ENCODE results near the gene C1QTNF7.

Gene C1QTNF7

GRCh38 chr4:15414551-15415091 lies 13.2 kb upstream of the C1QTNF7 start:
- DNase-seq = no peak

GRCh38 chr4:15416357-15417232 lies 11.2 kb upstream of the C1QTNF7 start:
- DNase-seq = no peak

DNA sequence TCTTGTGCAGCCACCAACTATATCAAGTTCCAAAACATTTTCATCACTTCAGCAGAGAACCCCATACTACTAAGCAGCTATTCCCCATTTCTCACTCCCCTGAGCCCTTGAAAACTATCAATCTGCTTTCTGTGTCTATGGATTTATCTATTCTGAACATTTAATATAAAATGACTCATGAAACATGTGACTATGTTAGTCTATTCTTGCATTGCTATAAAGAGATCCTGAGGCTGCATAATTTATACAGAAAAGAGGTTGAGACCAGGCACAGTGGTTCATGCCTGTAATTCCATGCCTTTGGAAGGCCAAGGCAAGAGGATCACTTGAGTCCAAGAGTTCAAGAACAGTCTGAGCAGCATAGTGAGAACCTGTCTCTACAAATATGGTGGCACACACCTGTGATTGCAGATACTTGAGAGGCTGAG lies 10.6 kb upstream of the C1QTNF7 start:
- no peak for DNase-seq

- no peak for DNase-seq
These were observed 8.9 kb upstream of the C1QTNF7 start for GRCh38 chr4:15418956-15419355.

- DNase-seq = no peak
These were observed 7.2 kb upstream of the C1QTNF7 start for GRCh38 chr4:15420642-15421041.

DNA sequence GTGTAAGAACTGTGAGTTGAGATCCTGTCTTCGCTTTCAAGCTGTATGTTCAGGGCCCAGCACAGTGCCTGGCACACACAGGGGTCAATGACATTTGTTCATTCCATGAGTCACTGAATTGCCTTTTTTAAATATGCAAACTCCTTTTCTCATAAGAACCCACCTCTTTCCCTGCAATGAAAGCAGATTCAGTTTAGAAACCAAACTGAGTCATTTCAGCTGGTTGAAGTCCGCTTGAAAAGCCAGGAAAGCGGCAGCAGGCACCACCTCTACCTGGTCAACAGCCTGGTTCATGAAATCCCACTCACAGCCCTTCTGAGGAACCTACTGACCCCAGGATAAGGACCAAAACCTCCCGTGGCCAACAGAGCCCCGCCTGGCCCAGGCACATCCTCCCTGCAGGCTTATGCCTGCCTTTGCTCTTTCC lies 4.5 kb upstream of the C1QTNF7 start:
- no peak for DNase-seq

DNA sequence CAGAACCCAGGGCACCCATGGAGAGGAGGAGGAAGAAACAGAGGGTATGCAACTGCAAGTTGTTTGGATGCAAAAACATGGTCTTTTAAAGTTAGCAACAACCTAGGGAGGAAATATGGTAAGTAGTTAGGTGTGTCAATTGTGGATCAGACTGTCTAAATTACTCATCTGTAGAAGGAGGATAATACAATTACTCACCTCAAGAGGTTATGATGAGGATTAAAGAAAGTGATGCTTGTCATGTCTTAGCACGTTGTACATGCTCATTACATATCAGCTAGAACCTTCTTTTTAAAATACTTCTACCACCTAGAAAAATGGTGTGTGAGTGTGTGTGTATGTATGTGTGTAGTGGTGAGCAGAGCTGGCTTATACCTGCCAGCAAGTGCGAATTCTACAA lies 2.3 kb upstream of the C1QTNF7 start:
- DNase-seq = no peak

- no peak for DNase-seq
These were observed 672 bp upstream of the C1QTNF7 start for GRCh38 chr4:15427161-15427560.

GRCh38 chr4:15428611-15429010 lies 778 bp downstream of the C1QTNF7 start:
- no peak for DNase-seq

- no peak for DNase-seq
These were observed 6.3 kb downstream of the C1QTNF7 start for GRCh38 chr4:15434091-15434490.

DNA sequence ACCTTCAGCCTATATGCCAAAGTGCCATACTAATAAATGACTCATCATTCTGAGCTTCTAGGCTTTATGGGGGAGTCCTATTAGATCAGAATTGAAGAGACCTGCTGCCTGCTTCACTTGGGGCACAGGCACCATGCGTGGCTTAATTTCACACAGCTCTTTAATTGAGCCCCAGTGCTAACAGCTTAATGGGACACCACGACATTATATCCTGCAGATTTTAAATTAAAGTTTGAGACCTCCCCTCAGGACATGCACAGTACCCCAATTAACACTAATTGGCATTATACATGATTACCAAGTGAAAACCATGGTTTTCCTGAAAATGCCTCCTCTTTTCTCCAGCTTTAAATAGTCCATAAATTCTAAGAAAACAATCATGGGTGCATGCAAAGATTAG lies 6.8 kb downstream of the C1QTNF7 start:
- no peak for DNase-seq

- no peak for DNase-seq
These were observed 8.7 kb downstream of the C1QTNF7 start for GRCh38 chr4:15436513-15436912.

GRCh38 chr4:15438939-15439524 lies 11.2 kb downstream of the C1QTNF7 start:
- no peak for DNase-seq

DNA sequence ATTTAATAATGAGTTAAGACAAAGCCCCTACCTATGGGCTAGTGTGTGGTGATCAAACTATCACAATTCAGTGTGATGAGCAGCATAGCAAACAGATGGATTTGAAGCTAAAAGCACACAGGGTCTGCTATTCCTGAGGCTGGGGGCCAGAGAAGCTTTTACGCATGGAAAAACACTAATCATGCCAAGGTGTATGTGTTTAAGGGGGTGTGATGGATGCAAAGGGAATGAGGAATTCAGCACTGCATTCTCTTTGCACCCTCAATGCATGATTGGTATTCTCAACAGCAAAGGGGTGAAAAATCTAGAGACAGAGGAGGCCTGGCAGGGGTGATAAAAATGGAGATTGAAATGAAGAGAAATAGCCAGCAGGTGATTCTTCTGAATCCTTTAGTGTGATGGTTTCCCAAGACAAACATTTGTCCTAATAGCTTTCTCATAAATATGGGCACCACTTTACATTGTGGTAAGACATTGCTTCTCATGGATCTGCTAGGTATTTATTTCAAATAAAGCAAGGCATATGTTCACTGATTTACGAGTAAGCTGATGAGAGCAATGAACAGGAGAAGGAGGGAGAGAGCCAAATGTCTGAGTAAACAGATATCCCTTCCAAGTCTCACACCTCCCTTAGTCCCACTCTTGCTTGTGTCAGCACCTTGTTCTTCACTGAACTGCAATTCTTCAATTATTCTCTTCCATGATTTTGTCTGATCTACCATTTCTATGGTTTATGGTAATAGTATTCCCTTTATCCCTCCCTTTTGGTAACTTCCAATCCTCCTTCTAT lies 15.7 kb downstream of the C1QTNF7 start:
- no peak for DNase-seq

- DNase-seq = no peak
These were observed 16.4 kb downstream of the C1QTNF7 start for GRCh38 chr4:15444276-15444675.

DNA sequence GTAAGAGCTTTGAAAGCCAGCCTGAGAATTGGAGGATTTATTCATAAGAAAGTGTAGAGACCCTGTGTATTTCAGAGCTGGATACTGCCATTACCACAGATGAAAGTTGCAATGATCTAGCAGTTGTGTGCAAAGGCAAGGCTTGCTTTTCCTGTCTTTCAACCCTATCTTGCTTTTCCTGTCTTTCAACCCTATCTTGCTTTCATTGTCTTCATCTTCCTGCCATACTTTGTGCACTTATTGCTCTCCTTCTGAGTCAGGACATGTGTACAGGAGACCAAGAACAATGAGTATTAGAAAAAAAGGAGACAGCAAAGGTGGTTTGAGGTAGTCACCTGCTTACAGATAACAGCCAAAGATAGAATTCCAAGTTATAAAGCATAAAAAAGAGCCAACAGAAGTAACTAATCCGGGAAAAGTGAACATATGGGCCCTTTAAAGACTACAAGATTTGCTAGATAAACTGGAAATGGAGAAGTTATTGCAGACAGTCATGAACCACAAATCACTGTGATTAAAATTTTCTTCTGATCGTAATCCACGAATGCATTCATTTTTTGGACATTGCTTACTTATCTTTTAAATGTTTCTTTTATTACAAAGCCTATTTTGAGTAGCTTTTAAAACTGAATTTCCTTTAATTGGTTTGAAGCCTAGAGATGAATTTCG lies 17.2 kb downstream of the C1QTNF7 start:
- DNase-seq = no peak

DNA sequence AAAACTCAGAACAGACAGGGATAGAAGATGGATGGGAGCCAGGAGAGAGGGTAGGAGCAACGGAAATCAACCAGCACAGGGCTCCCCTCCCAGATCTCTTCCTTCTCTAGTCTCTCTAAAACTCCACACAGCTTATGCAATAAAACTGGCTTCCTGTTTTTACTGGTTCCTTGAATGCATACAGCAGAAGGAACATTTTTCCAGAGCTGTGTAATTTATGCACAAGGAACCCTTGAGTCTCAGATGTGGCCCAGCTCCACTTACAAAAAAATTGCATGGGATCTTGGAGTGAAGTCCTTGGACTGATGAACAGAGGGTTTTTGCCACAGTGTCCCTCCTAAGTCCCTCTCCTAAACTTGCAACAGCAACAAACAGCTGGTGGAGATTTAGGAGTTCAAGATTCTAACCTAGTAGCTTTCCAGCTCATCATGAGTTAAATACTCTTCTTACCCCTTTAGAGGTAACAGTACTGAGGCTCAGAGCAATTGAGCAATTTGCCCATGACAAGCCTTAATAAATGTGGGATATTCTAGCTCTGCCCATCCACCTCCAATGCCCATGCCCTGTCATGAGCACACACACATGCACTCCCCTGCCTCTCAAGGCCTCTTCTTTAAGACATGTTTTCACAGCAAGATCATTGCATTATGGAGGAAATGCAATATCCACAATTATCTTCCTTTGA lies 23.5 kb downstream of the C1QTNF7 start:
- DNase-seq = no peak

GRCh38 chr4:15451866-15452765 lies 24.3 kb downstream of the C1QTNF7 start:
- no peak for DNase-seq

GRCh38 chr4:15455290-15455689 lies 27.5 kb downstream of the C1QTNF7 start:
- DNase-seq = no peak

GRCh38 chr4:15457406-15458201 lies 29.8 kb downstream of the C1QTNF7 start:
- DNase-seq = peak; percentile 69

Data from hematopoietic multipotent progenitor cell treated with erythropoietin and hydrocortisone succinate and interleukin-3 and kit ligand, for 6 days (in vitro differentiated cells).